Glomerular visceral epithelial cell (primary cell): ENCODE measurements around the gene CASR.

Experiments used
- DNase-seq: peaks from one replicate; pipeline ENCODE4 v3.0.0-alpha.2; 2016; ENCODE audit errors: extremely low spot score

CASR gene

GRCh38 chr3:122214711-122215110, 31.2 kb downstream of the CASR start:
- DNase-seq, result no peak

- DNase-seq, result no peak
These were observed 32.3 kb downstream of the CASR start for GRCh38 chr3:122215592-122216298.

GRCh38 chr3:122217901-122218300, 34.4 kb downstream of the CASR start:
- no peak for DNase-seq

- no peak for DNase-seq
These were observed 35.9 kb downstream of the CASR start for GRCh38 chr3:122219242-122219872.

- DNase-seq, result no peak
These were observed 43.7 kb downstream of the CASR start for GRCh38 chr3:122227036-122227781.

- DNase-seq, result no peak
These were observed 46.7 kb downstream of the CASR start for GRCh38 chr3:122230174-122230573.

- no peak for DNase-seq
These were observed 48.1 kb downstream of the CASR start for GRCh38 chr3:122231465-122232157.

- no peak for DNase-seq
These were observed 49.0 kb downstream of the CASR start for GRCh38 chr3:122232485-122232884.

GRCh38 chr3:122233101-122233952, 49.9 kb downstream of the CASR start:
- no peak for DNase-seq

GRCh38 chr3:122234117-122234516, 50.6 kb downstream of the CASR start:
- no peak for DNase-seq

- no peak for DNase-seq
These were observed 51.7 kb downstream of the CASR start for GRCh38 chr3:122235147-122235546.

GRCh38 chr3:122239112-122239511, 55.6 kb downstream of the CASR start:
- no peak for DNase-seq

- DNase-seq, result no peak
These were observed 62.2 kb downstream of the CASR start for GRCh38 chr3:122245513-122246174.

GRCh38 chr3:122246199-122246598, 62.7 kb downstream of the CASR start:
- no peak for DNase-seq

GRCh38 chr3:122247087-122247824, 63.8 kb downstream of the CASR start:
- DNase-seq, result no peak

- no peak for DNase-seq
These were observed 64.3 kb downstream of the CASR start for GRCh38 chr3:122247825-122248185.

GRCh38 chr3:122251428-122251827, 68.0 kb downstream of the CASR start:
- DNase-seq, result no peak

- no peak for DNase-seq
These were observed 70.1 kb downstream of the CASR start for GRCh38 chr3:122253581-122253980.

GRCh38 chr3:122255757-122256439, 72.4 kb downstream of the CASR start:
- no peak for DNase-seq
